Kidney glomerular epithelial cell (primary cell): Measurements from ENCODE around the gene EML4.
"Not testable (repeated sequence)": the region's sequence is repeated elsewhere in the genome, so short reads cannot be mapped to it uniquely, and the experiment has no call there.

Experiments
- DNase-seq: peaks from one replicate; lab custom pipeline; 2025; lab: John Stamatoyannopoulos, UW

The EML4 gene

GRCh38 chr2:42261518-42262195 lies 92.5 kb downstream of the EML4 start:
- DNase-seq: no peak

- DNase-seq: no peak
Observed at GRCh38 chr2:42266236-42266635, 97.1 kb downstream of the EML4 start.

- no peak for DNase-seq
Observed at GRCh38 chr2:42267530-42267929, 98.4 kb downstream of the EML4 start.

DNA sequence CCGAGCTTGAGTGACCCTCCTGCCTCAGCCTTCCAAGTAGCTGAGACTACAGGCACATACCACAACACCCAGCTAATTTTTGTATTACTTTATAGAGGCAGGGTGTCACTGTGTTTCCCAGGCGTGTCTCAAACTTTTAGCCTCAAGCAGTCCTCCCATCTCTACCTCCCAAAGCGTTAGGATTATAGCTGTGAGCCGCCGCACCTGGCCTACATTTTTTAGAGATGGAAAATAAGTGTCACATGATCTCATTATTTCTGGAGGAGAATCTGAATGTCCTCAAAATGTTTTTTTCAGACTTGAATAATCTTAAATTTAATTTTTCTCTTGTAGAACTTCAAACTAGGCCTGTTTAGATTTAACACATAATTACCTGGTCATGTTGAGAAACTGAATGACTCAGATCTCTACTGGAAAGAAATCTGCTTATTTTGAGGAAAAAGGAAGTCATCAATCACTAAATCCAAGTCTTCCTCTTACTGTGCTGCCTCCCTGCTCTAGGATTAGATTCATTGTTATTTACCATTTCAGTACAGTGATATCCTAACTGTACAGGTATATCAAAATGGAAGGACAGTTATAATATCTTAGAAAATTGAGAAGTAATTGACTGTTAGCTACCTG lies 99.5 kb downstream of the EML4 start:
- no peak for DNase-seq

DNA sequence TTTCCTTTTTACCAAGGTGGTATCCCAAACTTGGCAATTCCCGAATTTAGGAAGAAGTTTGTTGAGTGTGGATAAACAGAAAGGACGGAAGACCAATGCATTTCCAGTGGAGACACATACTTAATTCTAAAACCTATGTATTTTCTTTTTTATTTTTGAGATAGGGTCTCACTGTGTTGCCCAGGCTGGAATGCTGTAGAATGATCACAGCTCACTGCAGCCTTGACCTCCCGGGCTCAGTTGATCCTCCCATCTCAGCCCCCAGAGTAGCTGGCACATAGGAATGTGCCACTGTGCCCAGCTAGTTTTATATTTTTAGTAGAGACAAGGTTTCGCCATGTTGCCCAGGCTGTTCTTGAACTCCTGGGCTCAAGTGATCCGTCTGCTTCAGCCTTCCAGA lies 101.6 kb downstream of the EML4 start:
- no peak for DNase-seq

DNA sequence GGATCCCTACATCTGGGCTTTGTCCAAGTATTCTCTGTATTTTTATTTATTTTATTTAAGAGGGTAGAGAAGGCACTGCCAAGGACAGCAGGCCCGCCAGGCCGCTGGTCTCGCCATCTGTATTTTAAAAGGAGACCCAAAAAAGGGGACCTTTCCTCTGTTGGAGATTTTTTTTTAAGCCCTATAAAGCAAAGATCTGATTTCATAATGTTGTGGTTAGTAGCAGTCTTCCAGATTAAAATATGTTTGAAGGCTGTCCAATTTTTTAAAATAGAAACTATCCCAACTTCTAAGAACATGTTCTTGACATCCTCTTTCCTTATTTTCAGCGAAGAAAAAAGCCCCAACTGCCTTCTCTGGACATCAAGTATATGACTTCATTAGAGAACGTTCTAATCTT lies 102.1 kb downstream of the EML4 start:
- DNase-seq: not testable (repeated sequence)

GRCh38 chr2:42274863-42275262 lies 105.7 kb downstream of the EML4 start:
- no peak for DNase-seq

- peak; percentile 9 for DNase-seq
Observed at GRCh38 chr2:42281416-42282081, 112.4 kb downstream of the EML4 start.

DNA sequence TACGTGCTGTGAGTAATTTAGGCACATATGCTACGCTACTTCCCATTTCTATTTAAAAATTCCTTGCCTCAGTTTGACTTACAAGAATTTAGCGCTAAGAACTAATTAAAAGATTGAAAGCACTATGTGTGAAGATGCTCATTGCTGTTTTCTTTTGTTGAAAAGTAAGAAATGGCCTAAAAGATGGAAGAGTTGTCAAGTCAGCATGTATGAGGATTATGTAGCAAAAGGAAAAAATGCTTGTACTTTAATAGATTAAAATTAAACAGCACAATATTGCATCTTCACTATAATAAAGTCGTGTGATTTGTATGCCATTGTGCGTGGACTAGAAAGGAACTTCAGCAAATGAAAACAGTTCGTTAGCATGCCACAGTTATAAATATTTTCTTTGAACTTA lies 114.9 kb downstream of the EML4 start:
- no peak for DNase-seq

- no peak for DNase-seq
Observed at GRCh38 chr2:42286268-42286946, 117.3 kb downstream of the EML4 start.

DNA sequence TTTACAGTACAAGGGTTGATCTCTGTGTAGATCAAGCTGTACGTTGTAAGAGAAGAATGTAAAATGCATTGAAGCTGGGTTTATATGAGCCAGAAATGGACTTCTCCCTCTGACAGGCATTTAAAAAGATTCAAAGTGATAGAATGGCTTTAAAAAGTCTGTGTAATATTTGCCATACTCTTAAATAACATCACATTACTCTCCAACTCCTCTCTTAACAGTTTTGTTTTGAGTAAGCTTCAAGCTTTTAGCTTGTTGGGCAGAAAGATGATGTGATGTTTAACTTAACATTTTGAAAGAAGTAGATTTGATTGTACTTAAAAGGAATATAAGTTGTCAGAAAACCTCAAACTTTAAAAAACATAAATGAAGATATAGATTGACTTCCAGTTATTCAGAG lies 119.7 kb downstream of the EML4 start:
- DNase-seq: no peak

DNA sequence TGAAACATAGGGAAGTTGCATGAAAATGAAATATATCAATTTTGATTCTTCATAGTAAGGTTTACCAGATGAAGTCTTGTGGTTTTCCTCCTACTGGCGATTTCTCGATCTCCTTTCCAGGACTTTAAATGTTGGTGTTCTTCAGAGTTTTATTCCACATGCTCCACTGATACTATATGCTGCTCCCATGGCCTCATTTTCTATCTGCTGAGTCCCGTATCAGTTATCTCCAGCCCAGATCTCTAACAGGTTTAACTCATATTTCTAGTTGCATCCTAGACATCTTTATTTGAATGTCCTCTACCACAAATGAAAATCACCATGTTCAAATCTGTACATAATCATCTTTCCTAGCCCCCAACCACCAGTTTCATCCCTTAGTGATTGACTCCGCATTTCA lies 120.1 kb downstream of the EML4 start:
- DNase-seq: no peak

- no peak for DNase-seq
Observed at GRCh38 chr2:42290005-42290404, 120.9 kb downstream of the EML4 start.

GRCh38 chr2:42293019-42293418 lies 123.9 kb downstream of the EML4 start:
- DNase-seq: no peak

- no peak for DNase-seq
Observed at GRCh38 chr2:42296226-42296625, 127.1 kb downstream of the EML4 start.

GRCh38 chr2:42297322-42297936 lies 128.3 kb downstream of the EML4 start:
- DNase-seq: no peak

DNA sequence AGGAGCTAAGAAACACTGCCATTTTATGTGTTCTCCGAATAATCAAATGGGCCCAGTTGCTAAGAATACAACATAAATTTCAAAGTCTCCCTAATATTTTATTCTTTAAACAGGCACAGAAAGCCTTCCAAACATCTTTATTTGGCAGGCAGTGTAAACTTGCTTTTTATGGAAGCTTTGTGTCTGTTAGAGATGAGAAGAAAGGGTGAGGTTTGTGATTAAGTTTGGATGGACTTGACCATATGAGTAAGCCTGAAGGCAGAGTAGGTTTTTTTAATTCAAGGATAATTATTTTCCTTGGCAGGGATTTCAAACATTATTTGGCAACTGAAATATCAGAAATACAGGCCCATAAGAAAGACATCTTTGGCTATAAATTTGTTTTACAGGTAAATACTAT lies 129.0 kb downstream of the EML4 start:
- no peak for DNase-seq

DNA sequence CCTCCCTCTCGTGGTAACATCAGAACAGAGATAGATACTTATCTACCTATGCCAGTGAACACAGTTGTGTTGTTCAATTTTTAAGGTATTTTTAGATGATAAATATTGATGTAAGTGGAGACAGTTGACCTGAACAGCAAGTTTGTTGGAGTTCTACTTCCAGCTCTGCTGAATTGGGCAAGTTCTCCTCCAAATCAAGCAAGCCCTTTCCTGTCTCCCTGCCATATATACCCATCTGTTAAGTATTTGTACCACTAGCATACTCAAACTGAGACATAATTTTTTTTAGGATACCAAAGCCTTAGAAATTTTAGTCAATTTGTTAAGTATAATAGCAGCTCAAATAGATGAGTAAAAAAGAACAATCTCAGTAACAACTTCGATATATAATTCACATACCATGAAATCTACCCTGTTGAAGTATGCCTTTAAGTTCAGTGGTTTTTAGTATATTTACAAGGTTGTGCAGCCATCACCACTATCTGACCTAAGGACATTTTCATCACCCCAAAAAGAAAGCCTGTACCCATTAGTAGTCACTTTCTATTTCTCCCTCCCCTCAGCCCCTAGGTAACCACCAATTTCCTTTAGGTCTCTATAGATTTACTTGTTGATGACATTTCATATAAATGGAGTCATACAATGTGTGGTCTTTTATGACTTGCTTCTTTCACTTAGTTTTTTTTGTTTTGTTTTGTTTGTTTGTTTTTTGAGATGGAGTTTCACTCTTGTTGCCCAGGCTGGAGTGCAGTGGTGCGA lies 130.0 kb downstream of the EML4 start:
- DNase-seq: no peak

DNA sequence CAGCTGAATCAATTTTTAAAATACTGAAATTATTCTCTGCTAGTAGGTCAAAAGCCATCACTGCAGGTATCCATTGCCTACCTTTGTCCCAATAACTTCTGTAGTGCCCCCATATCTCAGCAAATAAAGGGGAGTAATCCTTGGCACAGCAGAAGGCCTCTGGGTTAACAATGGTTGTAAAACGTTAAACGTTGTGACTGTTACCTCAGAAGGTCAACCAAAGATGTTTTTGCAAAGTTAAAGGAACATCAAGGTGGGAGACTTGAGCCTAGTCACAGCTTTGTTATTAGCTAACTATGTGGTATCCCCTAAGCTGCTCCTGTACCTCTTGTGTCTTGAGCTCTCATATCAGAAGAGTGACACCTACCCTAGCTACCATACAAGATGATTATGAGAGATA lies 131.4 kb downstream of the EML4 start:
- DNase-seq: no peak

DNA sequence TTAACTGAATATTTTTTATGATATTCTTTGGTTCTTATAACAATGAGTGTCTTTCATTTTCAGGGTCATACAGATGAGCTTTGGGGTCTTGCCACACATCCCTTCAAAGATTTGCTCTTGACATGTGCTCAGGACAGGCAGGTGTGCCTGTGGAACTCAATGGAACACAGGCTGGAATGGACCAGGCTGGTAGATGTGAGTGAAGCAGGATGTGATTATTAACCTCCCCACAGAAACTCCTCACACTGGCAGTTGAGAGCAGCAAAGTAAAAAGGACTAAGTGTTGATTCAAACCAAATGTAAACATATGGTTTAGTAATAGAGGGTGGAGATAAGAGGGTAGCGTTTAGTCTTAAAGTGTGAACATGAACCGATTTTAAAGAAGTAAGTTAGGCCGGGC lies 134.1 kb downstream of the EML4 start:
- DNase-seq: no peak

DNA sequence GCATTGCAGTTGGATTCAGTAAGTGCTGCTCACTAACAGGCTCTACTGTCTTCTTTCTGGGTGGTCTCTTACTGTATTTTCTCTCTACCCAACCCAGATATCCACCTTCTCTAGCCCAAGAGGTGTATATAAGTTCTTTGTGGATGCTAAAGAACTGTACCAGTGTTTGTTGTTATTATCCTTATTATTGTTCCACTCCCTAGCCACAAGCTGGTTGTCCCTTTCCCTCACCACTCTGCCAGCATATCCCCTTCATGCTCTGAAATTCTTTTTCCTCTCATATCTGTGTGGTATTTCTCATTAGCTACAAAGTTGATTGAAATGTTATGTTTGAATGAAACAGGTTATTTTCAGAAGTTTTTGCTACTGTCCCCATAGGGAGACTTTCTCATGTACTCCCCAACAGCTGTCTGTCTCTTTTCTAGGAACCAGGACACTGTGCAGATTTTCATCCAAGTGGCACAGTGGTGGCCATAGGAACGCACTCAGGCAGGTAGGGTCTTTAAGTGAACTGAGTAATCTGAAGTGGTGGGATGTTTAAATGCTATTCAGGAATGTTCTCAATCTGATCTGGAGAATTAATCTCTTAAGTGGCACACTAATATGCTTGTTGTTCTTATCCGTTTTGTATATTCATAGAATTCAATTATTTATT lies 135.0 kb downstream of the EML4 start:
- DNase-seq: no peak
